Dermis microvascular lymphatic vessel endothelial cell (primary cell): ENCODE measurements around the gene EXOC6. TPM values are rescaled to one million over a fixed set of nuclear protein-coding genes. Genes with fewer than 3 reads are reported as not detected.
A peak's percentile ranks its signal among the peaks of the same experiment; 100 is the strongest.

Experiments
- DNase-seq, 2 donors: peaks; one replicate each; pipeline versions ENCODE4 v3.0.0 to v3.0.0-alpha.2; 2010; ENCODE audit warnings: low read depth in 2 of 2
- total RNA-seq: library from RNA; depleted of rRNA; stranded (reverse); fragments of >200 nt; gene quantifications from 2 replicates; pipeline ENCODE4 v1.2.1, GENCODE V29; 2014

EXOC6 gene
- total RNA-seq, 1 donor from 2014 or later: 292 TPM

GRCh38 chr10:93006435-93007039 lies 158.2 kb downstream of the EXOC6 start:
- peak; percentile 25 to 65 for DNase-seq

GRCh38 chr10:93015722-93016121 lies 167.4 kb downstream of the EXOC6 start:
- no peak for DNase-seq

GRCh38 chr10:93023013-93023650 lies 174.8 kb downstream of the EXOC6 start:
- no peak for DNase-seq

- DNase-seq: no peak
Measured at GRCh38 chr10:93026072-93026471, 177.8 kb downstream of the EXOC6 start.

- DNase-seq: no peak
Measured at GRCh38 chr10:93027508-93027907, 179.2 kb downstream of the EXOC6 start.

GRCh38 chr10:93028883-93029282 lies 180.6 kb downstream of the EXOC6 start:
- DNase-seq: peak in 1 of 2 donors; percentile 16

- DNase-seq: peak in 1 of 2 donors; percentile 39
Measured at GRCh38 chr10:93030409-93030808, 182.1 kb downstream of the EXOC6 start.

GRCh38 chr10:93032105-93032808 lies 183.9 kb downstream of the EXOC6 start:
- DNase-seq: no peak

- no peak for DNase-seq
Measured at GRCh38 chr10:93032809-93033137, 184.5 kb downstream of the EXOC6 start.

GRCh38 chr10:93034426-93034825 lies 186.1 kb downstream of the EXOC6 start:
- no peak for DNase-seq

GRCh38 chr10:93039110-93039509 lies 190.8 kb downstream of the EXOC6 start:
- DNase-seq: no peak

- no peak for DNase-seq
Measured at GRCh38 chr10:93039721-93040120, 191.4 kb downstream of the EXOC6 start.

- no peak for DNase-seq
Measured at GRCh38 chr10:93054486-93054885, 206.2 kb downstream of the EXOC6 start.

- DNase-seq: no peak
Measured at GRCh38 chr10:93058139-93058538, 209.8 kb downstream of the EXOC6 start.

- no peak for DNase-seq
Measured at GRCh38 chr10:93059975-93060886, 211.9 kb downstream of the EXOC6 start, which contains the start of gene CYP26C1. CYP26C1 (plus strand) TSS chr10:93060798; CDS start chr10:93061264, 466 bp downstream.

- no peak for DNase-seq
Measured at GRCh38 chr10:93060887-93061593, 212.7 kb downstream of the EXOC6 start.

- peak; percentile 36 to 60 for DNase-seq
Measured at GRCh38 chr10:93061594-93062513, 213.5 kb downstream of the EXOC6 start.

GRCh38 chr10:93062514-93063143 lies 214.3 kb downstream of the EXOC6 start:
- DNase-seq: peak; percentile 79 to 84

GRCh38 chr10:93063144-93063976 lies 215.0 kb downstream of the EXOC6 start:
- no peak for DNase-seq
